ENCODE measurements around the gene SIGLEC8. TPM values are rescaled to one million over a fixed set of nuclear protein-coding genes. Genes with fewer than 3 reads are reported as not detected.

SIGLEC8 gene
- total RNA-seq = not detected in 2 replicates

DNA sequence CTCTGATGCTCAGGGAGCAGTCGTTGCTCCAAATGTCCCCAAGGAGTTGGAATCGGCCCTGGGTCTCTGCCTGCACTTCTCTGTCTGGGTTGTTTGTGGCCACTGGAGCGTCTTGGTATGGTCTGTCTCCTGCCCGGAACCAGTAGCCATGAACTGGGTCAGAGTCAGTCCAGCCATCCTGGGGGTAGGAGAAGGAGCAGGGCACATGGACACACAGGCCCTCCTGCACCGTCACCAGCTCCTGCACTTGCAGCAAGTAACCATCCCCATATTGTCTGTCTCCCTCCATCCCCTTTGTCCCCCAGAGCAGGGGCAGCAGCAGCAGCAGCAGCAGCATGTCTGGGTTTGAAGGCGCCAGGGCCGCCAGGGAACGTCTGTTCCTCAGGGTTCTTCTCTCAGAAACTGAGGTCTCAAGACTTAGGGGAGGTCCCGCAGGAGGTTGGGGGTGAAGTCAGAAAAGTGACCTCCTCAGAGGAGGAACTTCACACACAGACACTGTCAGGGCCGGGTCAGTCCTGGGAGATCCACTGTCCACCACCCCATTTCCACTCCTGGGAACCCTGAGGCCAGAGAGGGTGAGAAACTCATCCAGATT is at the start of gene SIGLEC8:
SIGLEC8 (minus strand) TSS at position 404 of the 595 bp plus-strand sequence; CDS start at position 337, 67 bp downstream.

DNA sequence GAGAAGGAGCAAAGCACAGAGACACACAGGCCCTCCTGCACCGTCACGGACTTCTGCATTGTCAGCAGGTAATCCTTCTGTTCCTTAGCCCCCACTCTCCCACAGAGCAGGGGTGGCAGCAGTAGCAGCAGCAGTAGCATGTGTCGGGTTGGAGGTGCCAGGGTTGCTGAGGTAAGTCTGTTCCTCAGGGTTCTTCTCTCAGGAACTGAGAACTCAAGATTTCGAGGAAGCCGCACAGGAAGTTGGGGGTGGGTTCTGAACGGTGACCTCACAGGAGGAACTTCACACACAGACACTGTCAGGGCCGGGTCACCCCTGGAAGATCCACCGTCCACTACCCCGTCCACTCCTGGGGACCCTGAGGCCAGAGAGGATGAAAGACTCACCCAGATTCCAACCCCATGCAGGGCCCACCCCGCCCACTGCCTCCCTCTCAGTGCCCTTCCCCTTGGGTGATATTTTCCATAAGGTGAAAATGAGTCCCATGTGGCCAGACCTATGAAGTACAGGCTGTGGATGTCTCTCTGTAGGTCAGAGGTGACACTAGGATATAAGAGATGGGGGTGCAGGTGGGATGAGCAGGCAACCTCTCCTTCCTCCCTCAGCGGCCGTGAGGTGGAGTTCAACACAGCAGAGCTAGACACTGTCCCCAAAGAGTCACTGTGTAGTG is 43.5 kb upstream of the SIGLEC8 start, which contains the start of gene SIGLEC12:
SIGLEC12 (minus strand) TSS at position 207 of the 670 bp plus-strand sequence; CDS start at position 140, 67 bp downstream.

DNA sequence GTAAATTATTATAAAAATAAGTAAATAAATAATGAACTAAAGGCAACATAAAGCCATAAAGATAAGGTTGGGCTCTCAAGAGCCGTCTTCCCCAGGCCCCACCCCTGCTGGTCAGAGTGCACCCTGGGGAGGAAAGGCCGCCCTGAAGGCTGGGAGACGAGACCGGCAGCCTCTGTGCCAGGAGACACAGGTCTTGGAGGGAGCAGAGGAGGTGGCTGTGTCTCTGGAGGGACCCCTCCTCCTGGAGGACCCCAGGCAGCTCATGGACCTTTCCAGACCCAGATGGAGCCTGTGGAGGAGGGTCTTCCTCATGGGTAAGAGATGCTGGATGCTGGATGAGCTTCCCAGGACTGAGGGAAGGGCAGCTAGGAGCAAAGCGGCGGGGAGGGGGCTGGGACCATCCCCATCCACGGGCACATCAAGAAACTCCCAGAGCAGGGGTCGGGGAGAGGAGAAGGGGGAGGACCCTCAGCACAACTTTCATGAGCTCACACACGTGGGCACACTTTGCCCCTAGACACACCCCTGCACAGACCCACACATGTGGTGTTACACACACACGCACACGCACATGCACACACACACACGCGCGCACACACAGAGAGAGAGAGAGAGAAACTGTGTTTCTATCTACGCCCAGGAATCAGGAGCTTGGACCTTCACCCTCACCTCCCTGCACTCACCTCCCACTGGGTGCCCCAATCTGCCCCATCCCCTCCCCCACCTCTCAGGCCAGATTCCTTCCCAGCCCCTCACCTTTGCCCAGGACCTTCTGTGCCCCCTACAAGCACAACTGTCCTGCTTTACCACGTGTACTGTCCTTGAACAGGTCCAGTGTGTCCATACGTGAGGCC is 20.4 kb upstream of the SIGLEC8 start, which contains the start of gene CEACAM18:
CEACAM18 (plus strand) TSS at position 159 of the 854 bp plus-strand sequence.

DNA sequence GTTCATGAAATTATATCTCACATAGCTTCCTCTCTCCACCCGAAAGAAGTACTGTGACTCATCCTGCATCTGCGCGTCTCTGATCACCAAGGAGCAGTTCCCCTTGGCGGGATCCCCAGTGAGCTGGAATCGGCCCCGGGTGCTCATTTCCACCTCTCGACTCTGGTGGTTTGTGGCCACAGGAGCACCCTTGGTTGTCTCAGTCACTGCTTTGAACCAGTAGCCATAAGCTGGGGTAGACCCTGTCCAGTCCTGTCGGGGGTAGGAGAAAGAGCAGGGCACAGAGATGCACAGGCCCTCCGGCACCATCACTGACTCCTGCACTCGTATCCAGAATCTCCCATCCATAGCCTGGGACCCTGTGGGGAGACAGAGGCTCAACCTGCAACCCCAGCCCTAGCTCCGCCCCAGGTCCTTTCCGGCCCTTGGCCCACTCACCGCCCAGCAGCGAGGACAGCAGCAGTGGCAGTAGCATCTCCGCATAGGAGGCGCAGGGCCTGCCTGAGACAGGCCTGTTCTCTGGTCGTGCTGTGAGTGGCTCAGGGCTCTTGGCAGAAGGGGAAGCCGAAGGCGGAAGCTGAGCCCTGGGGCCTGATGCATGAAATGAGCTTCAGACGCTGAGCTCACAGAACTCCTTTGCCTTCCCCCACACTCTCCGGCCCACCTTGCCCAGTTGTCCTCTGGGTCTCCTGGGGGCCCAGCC is 41.0 kb downstream of the SIGLEC8 start, which contains the start of gene SIGLEC10:
SIGLEC10 (minus strand) TSS at position 536 of the 703 bp plus-strand sequence; CDS start at position 475, 61 bp downstream.

Other genes starting within 250 kb of the SIGLEC8 start
- gene CD33, start 233.4 kb downstream of the SIGLEC8 start, total RNA-seq = not detected in 2 replicates
- not detected in 2 replicates for gene SIGLECL1, start 207.4 kb downstream of the SIGLEC8 start, total RNA-seq
- not detected in 2 replicates for gene IGLON5, start 146.8 kb downstream of the SIGLEC8 start, total RNA-seq
- 0.33 and 0.76 TPM in 2 replicates for gene VSIG10L, start 116.3 kb downstream of the SIGLEC8 start, total RNA-seq
- 37.6 and 48.7 TPM in 2 replicates for gene ETFB, start 92.1 kb downstream of the SIGLEC8 start, total RNA-seq
- gene CLDND2, start 89.5 kb downstream of the SIGLEC8 start, total RNA-seq = not detected in 2 replicates
- not detected in 2 replicates for gene NKG7, start 85.8 kb downstream of the SIGLEC8 start, total RNA-seq
- gene LIM2, start 70.5 kb downstream of the SIGLEC8 start, total RNA-seq = not detected in 2 replicates
- not detected in 2 replicates for gene C19orf84, start 67.9 kb downstream of the SIGLEC8 start, total RNA-seq
- gene SIGLEC10, start 40.8 kb downstream of the SIGLEC8 start, total RNA-seq = not detected in 2 replicates
- gene CEACAM18, start 20.1 kb upstream of the SIGLEC8 start, total RNA-seq = not detected in 2 replicates
- not detected in 2 replicates for gene SIGLEC12, start 43.3 kb upstream of the SIGLEC8 start, total RNA-seq
- not detected in 2 replicates for gene SIGLEC6, start 73.2 kb upstream of the SIGLEC8 start, total RNA-seq
- gene ZNF175, start 112.8 kb upstream of the SIGLEC8 start, total RNA-seq = 1.6 and 2.4 TPM in 2 replicates
- not detected in 2 replicates for gene SIGLEC5, start 171.9 kb upstream of the SIGLEC8 start, total RNA-seq
- gene SIGLEC14, start 188.4 kb upstream of the SIGLEC8 start, total RNA-seq = not detected in 2 replicates
- gene SPACA6, start 234.9 kb upstream of the SIGLEC8 start, total RNA-seq = 8.1 and 13.1 TPM in 2 replicates

All from mesangial cell (primary cell).